ENCODE measurements around the gene TTC9C.
"Not testable (repeated sequence)": the region's sequence is repeated elsewhere in the genome, so short reads cannot be mapped to it uniquely, and the experiment has no call there.

DNA sequence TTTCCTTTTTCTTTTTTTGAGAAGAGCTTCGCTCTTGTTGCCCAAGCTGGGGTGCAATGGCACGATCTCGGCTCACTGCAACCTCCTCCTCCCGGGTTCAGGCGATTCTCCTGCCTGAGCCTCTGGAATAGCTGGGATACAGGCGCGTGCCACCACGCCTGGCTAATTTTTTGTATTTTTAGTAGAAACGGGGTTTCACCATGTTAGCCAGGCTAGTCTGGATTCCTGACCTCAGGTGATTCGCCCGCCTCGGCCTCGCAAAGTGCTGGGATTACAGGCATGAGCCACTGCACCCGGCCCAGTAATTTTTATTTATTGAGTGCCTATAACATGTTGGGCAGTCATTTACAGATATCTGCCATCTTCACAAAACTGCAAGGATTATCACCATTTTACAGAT is 1.8 kb downstream of the TTC9C start:
- TF ChIP-seq, protein P1, sequence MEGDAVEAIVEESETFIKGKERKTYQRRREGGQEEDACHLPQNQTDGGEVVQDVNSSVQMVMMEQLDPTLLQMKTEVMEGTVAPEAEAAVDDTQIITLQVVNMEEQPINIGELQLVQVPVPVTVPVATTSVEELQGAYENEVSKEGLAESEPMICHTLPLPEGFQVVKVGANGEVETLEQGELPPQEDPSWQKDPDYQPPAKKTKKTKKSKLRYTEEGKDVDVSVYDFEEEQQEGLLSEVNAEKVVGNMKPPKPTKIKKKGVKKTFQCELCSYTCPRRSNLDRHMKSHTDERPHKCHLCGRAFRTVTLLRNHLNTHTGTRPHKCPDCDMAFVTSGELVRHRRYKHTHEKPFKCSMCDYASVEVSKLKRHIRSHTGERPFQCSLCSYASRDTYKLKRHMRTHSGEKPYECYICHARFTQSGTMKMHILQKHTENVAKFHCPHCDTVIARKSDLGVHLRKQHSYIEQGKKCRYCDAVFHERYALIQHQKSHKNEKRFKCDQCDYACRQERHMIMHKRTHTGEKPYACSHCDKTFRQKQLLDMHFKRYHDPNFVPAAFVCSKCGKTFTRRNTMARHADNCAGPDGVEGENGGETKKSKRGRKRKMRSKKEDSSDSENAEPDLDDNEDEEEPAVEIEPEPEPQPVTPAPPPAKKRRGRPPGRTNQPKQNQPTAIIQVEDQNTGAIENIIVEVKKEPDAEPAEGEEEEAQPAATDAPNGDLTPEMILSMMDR (optimal IDR thresholded peaks at IDR 0.05 in 1 of 3, IDR thresholded peaks at IDR 0.05 in 1 of 3, conservative IDR thresholded peaks at IDR 0.05 in 1 of 3; ENCODE audit: extremely low read depth in 1 of 3, insufficient read depth in 2 of 3, low read length in 3 of 3) = not testable (repeated sequence)
- TF ChIP-seq EZH2 (IDR thresholded peaks at IDR 0.05; ENCODE audit: low read length) = not testable (repeated sequence)

Data from keratinocyte (primary cell).